Brain microvascular endothelial cell (primary cell): ENCODE results near the gene SLC7A7.
"Not testable (repeated sequence)": the region's sequence is repeated elsewhere in the genome, so short reads cannot be mapped to it uniquely, and the experiment has no call there.

Experiments used
- DNase-seq: peaks from one replicate; pipeline ENCODE4 v3.0.0-alpha.2; 2020
- H3K27ac ChIP-seq: fragments of 250-450 bp; sonication (Bioruptor Pico); 2 replicates; pipeline ENCODE4 v1.5.1; 2020; ENCODE audit warnings: mild to moderate bottlenecking, moderate library complexity
- H3K27me3 ChIP-seq: fragments of 250-450 bp; sonication (Bioruptor Pico); replicated peaks from 2 replicates; pipeline ENCODE4 v1.5.1; 2020; ENCODE audit warnings: mild to moderate bottlenecking
- H3K36me3 ChIP-seq: fragments of 250-450 bp; sonication (Bioruptor Pico); replicated peaks from 2 replicates; pipeline ENCODE4 v1.5.1; 2020; ENCODE audit warnings: mild to moderate bottlenecking
- H3K4me3 ChIP-seq: 2 replicates; pipeline ENCODE4 v1.5.1; 2011; ENCODE audit warnings: low read depth, mild to moderate bottlenecking, control low read depth, low read length, moderate library complexity
- in situ Hi-C: cut with HindIII; loops from 2 replicates; pipeline ENCODE4 v1.10.0; 2017; ENCODE audit warnings: low sequenced_read_pairs, low pct_ligation_motif_present
- TF ChIP-seq, protein P1 (sequence below): IDR thresholded peaks from 2 replicates; pipeline ENCODE4 v1.5.1; 2011; ENCODE audit warnings: low read depth, mild to moderate bottlenecking, moderate library complexity, low read length, control low read depth, inconsistent platforms; ENCODE audit errors: missing control alignments

The SLC7A7 gene

GRCh38 chr14:22814941-22815713 lies at the start of gene SLC7A7:
TSS of gene SLC7A7 (minus strand) at chr14:22815435. CDS start at chr14:22813398, 2,037 bp downstream.
- TF ChIP-seq, protein P1, sequence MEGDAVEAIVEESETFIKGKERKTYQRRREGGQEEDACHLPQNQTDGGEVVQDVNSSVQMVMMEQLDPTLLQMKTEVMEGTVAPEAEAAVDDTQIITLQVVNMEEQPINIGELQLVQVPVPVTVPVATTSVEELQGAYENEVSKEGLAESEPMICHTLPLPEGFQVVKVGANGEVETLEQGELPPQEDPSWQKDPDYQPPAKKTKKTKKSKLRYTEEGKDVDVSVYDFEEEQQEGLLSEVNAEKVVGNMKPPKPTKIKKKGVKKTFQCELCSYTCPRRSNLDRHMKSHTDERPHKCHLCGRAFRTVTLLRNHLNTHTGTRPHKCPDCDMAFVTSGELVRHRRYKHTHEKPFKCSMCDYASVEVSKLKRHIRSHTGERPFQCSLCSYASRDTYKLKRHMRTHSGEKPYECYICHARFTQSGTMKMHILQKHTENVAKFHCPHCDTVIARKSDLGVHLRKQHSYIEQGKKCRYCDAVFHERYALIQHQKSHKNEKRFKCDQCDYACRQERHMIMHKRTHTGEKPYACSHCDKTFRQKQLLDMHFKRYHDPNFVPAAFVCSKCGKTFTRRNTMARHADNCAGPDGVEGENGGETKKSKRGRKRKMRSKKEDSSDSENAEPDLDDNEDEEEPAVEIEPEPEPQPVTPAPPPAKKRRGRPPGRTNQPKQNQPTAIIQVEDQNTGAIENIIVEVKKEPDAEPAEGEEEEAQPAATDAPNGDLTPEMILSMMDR, result no peak
- DNase-seq, result no peak
- in situ Hi-C loops, result no loop called here
- Histone ChIP-seq H3K36me3 (no peaks in the 10 kb centered on the region), H3K4me3 (no peak within 1 kb of the TSS), H3K27ac (no peak within 1 kb of the TSS), H3K27me3 (no peaks in the 10 kb centered on the region)

DNA sequence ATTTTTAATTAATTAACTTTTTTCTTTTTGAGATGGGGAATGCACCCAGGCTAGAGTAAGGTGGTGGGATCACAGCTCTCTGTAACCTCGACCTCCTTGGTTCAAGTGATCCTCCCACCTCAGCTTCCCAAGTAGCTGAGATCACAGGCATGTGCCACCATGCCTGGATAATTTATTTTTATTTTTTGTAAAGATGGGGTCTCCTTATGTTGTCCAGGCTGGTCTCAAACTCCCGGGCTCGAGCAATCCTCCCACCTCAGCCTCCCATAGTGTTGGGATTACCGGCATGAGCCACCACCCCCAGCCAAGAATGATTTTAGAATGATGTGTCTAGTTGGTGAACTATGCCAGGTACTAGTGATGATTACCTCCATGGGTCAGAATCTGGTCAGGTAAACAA lies 49.7 kb upstream of the SLC7A7 start:
- Histone ChIP-seq H3K4me3 (no peak overlapping the region), H3K27ac (no peak overlapping the region), H3K27me3 (no peaks in the 10 kb centered on the region), H3K36me3 (no peaks in the 10 kb centered on the region)
- TF ChIP-seq, protein P1, result no peak
- in situ Hi-C loops, result no loop called here
- DNase-seq, result no peak

DNA sequence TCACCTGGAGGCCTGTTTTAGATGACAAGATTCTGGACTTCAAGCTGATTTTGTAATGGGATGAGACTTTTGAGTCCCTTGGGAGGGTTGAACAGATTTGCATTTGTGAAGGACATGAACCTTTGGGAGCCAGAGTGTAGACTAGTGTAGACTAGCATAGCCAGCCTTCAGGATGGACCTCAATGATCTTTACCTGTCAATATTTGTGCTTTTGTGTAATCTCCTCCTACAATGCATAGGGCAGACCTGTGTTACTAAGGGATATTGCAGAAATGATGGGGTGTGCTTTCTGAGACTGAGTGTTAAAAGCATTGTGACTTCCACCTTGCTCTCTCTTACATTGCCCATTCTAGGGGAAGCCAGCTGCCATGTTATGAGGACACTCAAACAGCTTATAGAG lies 46.4 kb upstream of the SLC7A7 start:
- TF ChIP-seq, protein P1, result no peak

GRCh38 chr14:22860377-22860776 lies 45.1 kb upstream of the SLC7A7 start:
- H3K36me3 ChIP-seq, H3K27me3 ChIP-seq, DNase-seq, in situ Hi-C loops, H3K27ac ChIP-seq, H3K4me3 ChIP-seq: not testable (repeated sequence)

More for the DNA sequence above, 46.4 kb upstream of the SLC7A7 start:
- in situ Hi-C loops, result no loop called here
- Histone ChIP-seq H3K4me3 (no peak overlapping the region), H3K27ac (no peak overlapping the region), H3K36me3 (no peaks in the 10 kb centered on the region), H3K27me3 (no peaks in the 10 kb centered on the region)
- DNase-seq, result no peak

- Histone ChIP-seq H3K27me3 (no peaks in the 10 kb centered on the region), H3K27ac (no peak overlapping the region), H3K36me3 (no peaks in the 10 kb centered on the region), H3K4me3 (no peak overlapping the region)
- DNase-seq, result no peak
- TF ChIP-seq, protein P1, result no peak
- in situ Hi-C loops, result no loop called here
These were observed 41.2 kb upstream of the SLC7A7 start for GRCh38 chr14:22856428-22856827.

DNA sequence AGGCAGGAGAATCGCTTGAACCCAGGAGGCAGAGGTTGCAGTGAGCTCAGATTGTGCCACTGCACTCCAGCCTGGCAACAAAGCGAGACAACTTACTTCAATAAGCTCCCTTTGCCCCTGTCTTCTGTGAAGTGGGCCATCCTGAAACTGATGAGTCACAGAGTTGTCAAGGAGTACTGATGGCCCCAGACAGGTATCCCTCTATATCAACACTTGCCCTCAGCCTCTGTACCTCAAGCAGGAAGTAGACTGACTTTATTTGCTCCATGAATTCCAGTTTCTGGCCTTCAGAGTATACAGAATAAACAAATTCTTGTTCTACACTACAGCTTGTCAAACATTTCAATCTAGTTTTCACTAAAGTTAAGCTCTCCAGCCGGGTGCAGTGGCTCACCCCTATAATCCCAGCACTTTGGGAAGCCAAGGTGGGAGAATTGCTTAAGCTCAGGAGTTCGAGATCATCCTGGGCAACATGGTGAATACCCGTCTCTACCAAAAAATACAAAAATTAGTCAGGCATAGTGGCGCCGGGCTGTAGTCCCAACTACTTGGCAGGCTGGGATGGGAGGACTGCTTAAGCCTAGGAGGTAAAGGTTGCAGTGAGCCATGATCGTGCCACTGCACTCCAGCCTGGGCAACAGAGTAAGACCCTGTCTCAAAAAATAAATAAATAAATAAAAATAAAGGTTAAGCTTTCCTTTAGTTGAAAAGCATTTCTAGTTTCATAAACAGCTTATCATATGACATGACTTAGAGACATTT lies 39.9 kb upstream of the SLC7A7 start:
- TF ChIP-seq, protein P1, result no peak
- H3K4me3 ChIP-seq, result no peak overlapping the region
- H3K36me3 ChIP-seq, result no peaks in the 10 kb centered on the region
- no peak for DNase-seq
- H3K27me3 ChIP-seq, result no peaks in the 10 kb centered on the region
- no peak overlapping the region for H3K27ac ChIP-seq
- in situ Hi-C loops, result no loop called here

DNA sequence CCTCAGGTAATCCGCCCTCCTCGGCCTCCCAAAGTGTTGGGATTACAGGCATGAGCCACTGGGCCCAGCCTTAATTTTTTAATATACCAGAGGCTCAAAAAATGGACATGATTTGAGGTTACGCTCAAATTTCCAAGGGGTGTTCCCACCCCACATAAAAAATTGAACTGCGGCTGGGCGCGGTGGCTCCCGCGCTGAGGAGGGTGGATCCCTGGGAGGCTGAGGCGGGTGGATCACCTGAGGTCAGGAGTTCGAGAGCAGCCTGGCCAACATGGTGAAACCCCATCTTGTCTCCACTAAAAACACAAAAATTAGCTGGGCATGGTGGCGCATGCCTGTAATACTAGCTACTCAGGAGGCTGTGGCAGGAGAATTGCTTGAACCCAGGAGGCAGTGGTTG lies 39.1 kb upstream of the SLC7A7 start:
- H3K27me3 ChIP-seq, H3K27ac ChIP-seq, DNase-seq, H3K4me3 ChIP-seq, H3K36me3 ChIP-seq, in situ Hi-C loops: not testable (repeated sequence)
